H9 (cell line): Measurements from ENCODE around the gene NRG3. TPM values are rescaled to one million over a fixed set of nuclear protein-coding genes. Genes with fewer than 3 reads are reported as not detected.

Experiments used
- DNase-seq: peaks from one replicate; pipeline ENCODE4 v3.0.0-alpha.2; 2017
- H2AFZ ChIP-seq: one replicate; pipeline ENCODE4 v1.6.1; 2013; ENCODE audit warnings: mild to moderate bottlenecking, low read length, control low read depth, moderate library complexity
- H2AK5ac ChIP-seq: 2 replicates; pipeline ENCODE4 v1.6.1; 2013; ENCODE audit warnings: low read length, control low read depth, mixed read lengths; ENCODE audit not compliant: insufficient read length
- H2BK120ac ChIP-seq: one replicate; pipeline ENCODE4 v1.6.1; 2013; ENCODE audit warnings: low read depth, mild to moderate bottlenecking, low read length, control low read depth, inconsistent platforms; ENCODE audit not compliant: poor library complexity, severe bottlenecking
- H2BK12ac ChIP-seq: 2 replicates; pipeline ENCODE4 v1.6.1; 2013; ENCODE audit warnings: low read length, control low read depth, mixed read lengths, low read depth; ENCODE audit not compliant: insufficient read length
- H2BK15ac ChIP-seq: 2 replicates; pipeline ENCODE4 v1.6.1; 2013; ENCODE audit warnings: low read depth, low read length, control low read depth
- H2BK20ac ChIP-seq: one replicate; pipeline ENCODE4 v1.6.1; 2013; ENCODE audit warnings: low read depth, mild to moderate bottlenecking, low read length, control low read depth, inconsistent platforms; ENCODE audit not compliant: poor library complexity, severe bottlenecking
- H2BK5ac ChIP-seq: 2 replicates; pipeline ENCODE4 v1.6.1; 2013; ENCODE audit warnings: low read length, control low read depth, mixed read lengths; ENCODE audit not compliant: insufficient read length
- H3K14ac ChIP-seq: 2 replicates; pipeline ENCODE4 v1.6.1; 2013; ENCODE audit warnings: low read length, control low read depth; ENCODE audit not compliant: insufficient read depth
- H3K18ac ChIP-seq: 2 replicates; pipeline ENCODE4 v1.6.1; 2013; ENCODE audit warnings: low read depth, mild to moderate bottlenecking, mixed read lengths, low read length, control low read depth; ENCODE audit not compliant: insufficient read length
- H3K23ac ChIP-seq: 2 replicates; pipeline ENCODE4 v1.6.1; 2013; ENCODE audit warnings: low read length, control low read depth, mixed read lengths, low read depth; ENCODE audit not compliant: insufficient read length
- H3K23me2 ChIP-seq: 2 replicates; pipeline ENCODE4 v1.6.1; 2013; ENCODE audit warnings: low read depth, mild to moderate bottlenecking, mixed read lengths, low read length, control low read depth; ENCODE audit not compliant: insufficient read length, poor library complexity, severe bottlenecking
- H3K27ac ChIP-seq: 2 replicates; pipeline ENCODE4 v1.5.1; 2013; ENCODE audit warnings: low read length, control low read depth, mixed read lengths, low read depth; ENCODE audit not compliant: insufficient read length
- H3K27me3 ChIP-seq: 2 replicates; pipeline ENCODE4 v1.6.1; 2013; ENCODE audit warnings: low read length, control low read depth, inconsistent platforms; ENCODE audit not compliant: insufficient read depth
- H3K4ac ChIP-seq: 2 replicates; pipeline ENCODE4 v1.6.1; 2013; ENCODE audit warnings: low read depth, mild to moderate bottlenecking, control low read depth, inconsistent platforms, low read length, moderate library complexity
- H3K4me1 ChIP-seq: 2 replicates; pipeline ENCODE4 v1.6.1; 2013; ENCODE audit warnings: low read length, control low read depth, inconsistent platforms; ENCODE audit not compliant: insufficient read depth
- H3K4me2 ChIP-seq: 2 replicates; pipeline ENCODE4 v1.6.1; 2013; ENCODE audit warnings: low read length, control low read depth, mixed read lengths; ENCODE audit not compliant: insufficient read length, insufficient read depth
- H3K56ac ChIP-seq: 2 replicates; pipeline ENCODE4 v1.6.1; 2013; ENCODE audit warnings: low read depth, mild to moderate bottlenecking, mixed read lengths, low read length, control low read depth; ENCODE audit not compliant: insufficient read length
- H3K79me1 ChIP-seq: 2 replicates; pipeline ENCODE4 v1.6.1; 2013; ENCODE audit warnings: low read depth, mild to moderate bottlenecking, moderate library complexity, low read length, control low read depth, inconsistent platforms; ENCODE audit not compliant: insufficient read depth, poor library complexity, severe bottlenecking
- H3K79me2 ChIP-seq: 2 replicates; pipeline ENCODE4 v1.6.1; 2013; ENCODE audit warnings: low read length, control low read depth, inconsistent platforms; ENCODE audit not compliant: insufficient read depth
- H3K9ac ChIP-seq: 2 replicates; pipeline ENCODE4 v1.6.1; 2013; ENCODE audit warnings: low read length, control low read depth, mixed read lengths; ENCODE audit not compliant: insufficient read length; ENCODE audit errors: extremely low read depth
- H3K9me3 ChIP-seq: one replicate; pipeline ENCODE4 v1.6.1; 2013; ENCODE audit warnings: low read depth, low read length, inconsistent platforms; ENCODE audit not compliant: control insufficient read depth
- H3T11ph ChIP-seq: one replicate; pipeline ENCODE4 v1.6.1; 2013; ENCODE audit warnings: mild to moderate bottlenecking, low read length, control low read depth, inconsistent platforms
- H4K20me1 ChIP-seq: one replicate; pipeline ENCODE4 v1.6.1; 2013; ENCODE audit not compliant: control insufficient read depth, insufficient read length, insufficient read depth
- H4K5ac ChIP-seq: 2 replicates; pipeline ENCODE4 v1.6.1; 2013; ENCODE audit warnings: low read depth, mild to moderate bottlenecking, mixed read lengths, low read length, control low read depth; ENCODE audit not compliant: insufficient read length
- H4K8ac ChIP-seq: replicated peaks from 2 replicates; pipeline ENCODE4 v1.6.1; 2013; ENCODE audit warnings: low read length, control low read depth, mixed read lengths, low read depth; ENCODE audit not compliant: insufficient read length
- H4K91ac ChIP-seq: 2 replicates; pipeline ENCODE4 v1.6.1; 2013; ENCODE audit warnings: low read depth, mild to moderate bottlenecking, moderate library complexity, mixed read lengths, low read length, control low read depth; ENCODE audit not compliant: insufficient read length
- H3K27ac Mint-ChIP-seq, 3 experiments: 2 replicates in 2 of 3; 3 replicates in 1 of 3; pipeline ENCODE4 v1.8.0; 2020 to 2021; ENCODE audit warnings: mixed read lengths in 3 of 3, mild to moderate bottlenecking in 1 of 3, moderate library complexity in 1 of 3
- H3K27me3 Mint-ChIP-seq: 2 replicates; pipeline ENCODE4 v1.8.0; 2021; ENCODE audit warnings: low read depth, mild to moderate bottlenecking, moderate library complexity, mixed read lengths
- H3K36me3 Mint-ChIP-seq, 3 experiments: 2 replicates in 2 of 3; 3 replicates in 1 of 3; pipeline ENCODE4 v1.8.0; 2020 to 2021; ENCODE audit warnings: low read depth in 3 of 3, mixed read lengths in 3 of 3; ENCODE audit not compliant: insufficient read depth in 1 of 3
- H3K4me1 Mint-ChIP-seq, 2 experiments: 2 replicates each; pipeline ENCODE4 v1.8.0; 2020; ENCODE audit warnings: mixed read lengths in 2 of 2
- H3K4me3 Mint-ChIP-seq, 2 experiments: 2 replicates in 1 of 2; 3 replicates in 1 of 2; pipeline ENCODE4 v1.8.0; 2020 to 2021; ENCODE audit warnings: mild to moderate bottlenecking in 2 of 2, mixed read lengths in 2 of 2, moderate library complexity in 1 of 2
- H3K9me3 Mint-ChIP-seq, 2 experiments: 2 replicates in 1 of 2; 3 replicates in 1 of 2; pipeline ENCODE4 v1.8.0; 2020; ENCODE audit warnings: mild to moderate bottlenecking in 2 of 2, mixed read lengths in 2 of 2, moderate library complexity in 1 of 2
- WGBS: extraction: QIAGEN DNeasy Blood & Tissue Kit; methylation state at CpG from one replicate; pipeline ENCODE4 v1.1.7; 2013; ENCODE audit warnings: missing lambda C conversion rate, low lambda C conversion rate, mixed read lengths; ENCODE audit not compliant: insufficient read length; ENCODE audit errors: extremely low coverage; 5-methylcytosine and 5-hydroxymethylcytosine counted together
- total RNA-seq: library from RNA; stranded (reverse); gene quantifications from 2 replicates; pipeline ENCODE4 v1.2.1, GENCODE V29; 2021
- TF ChIP-seq, protein P1 (sequence below): fragments of 200-600 bp; sonication (generic); conservative IDR thresholded peaks from 3 replicates; pipeline ENCODE4 v1.8.0; 2021; ENCODE audit warnings: antibody characterized with exemption, mild to moderate bottlenecking

NRG3 gene
- total RNA-seq, 1 experiment from 2014 or later: 1.6 TPM

GRCh38 chr10:81875467-81876252 lies 666 bp downstream of the NRG3 start:
- Mint-ChIP-seq H3K36me3 (peaks cover 0 to 2% (median 0%) of the 10 kb centered on the region in 3 experiments; a peak in 2 of 7 replicates), H3K4me1 (peaks cover 31 to 42% of the 10 kb centered on the region in 2 experiments), H3K27me3 (peaks cover 66% of the 10 kb centered on the region), H3K4me3 (peak overlapping the region; percentile 74 to 94), H3K27ac (no peak overlapping the region), H3K9me3 (peaks cover 0 to 3% of the 10 kb centered on the region in 2 experiments; a peak in 4 of 5 replicates)
- Histone ChIP-seq H3T11ph (no peak overlapping the region), H3K27ac (no peak overlapping the region), H3K79me1 (no peaks in the 10 kb centered on the region), H4K8ac (no peak overlapping the region), H3K9ac (no peak overlapping the region), H3K27me3 (peaks cover 11% of the 10 kb centered on the region), H3K4me2 (peak overlapping the region; percentile 77), H3K4ac (no peak overlapping the region), H2AFZ (no peak overlapping the region), H4K91ac (no peak overlapping the region), H3K23me2 (peaks cover 23% of the 10 kb centered on the region), H3K56ac (no peak overlapping the region), H3K23ac (no peak overlapping the region), H2BK120ac (no peak overlapping the region), H2BK5ac (no peak overlapping the region), H3K79me2 (no peaks in the 10 kb centered on the region), H2BK15ac (no peak overlapping the region), H4K20me1 (no peaks in the 10 kb centered on the region), H2AK5ac (no peak overlapping the region), H2BK20ac (no peak overlapping the region), H3K18ac (no peak overlapping the region), H2BK12ac (no peak overlapping the region), H3K14ac (no peak overlapping the region), H3K9me3 (no peaks in the 10 kb centered on the region), H3K4me1 (peaks cover 1% of the 10 kb centered on the region; the same call in 1 of the 2 replicates), H4K5ac (no peak overlapping the region)
- TF ChIP-seq, protein P1, sequence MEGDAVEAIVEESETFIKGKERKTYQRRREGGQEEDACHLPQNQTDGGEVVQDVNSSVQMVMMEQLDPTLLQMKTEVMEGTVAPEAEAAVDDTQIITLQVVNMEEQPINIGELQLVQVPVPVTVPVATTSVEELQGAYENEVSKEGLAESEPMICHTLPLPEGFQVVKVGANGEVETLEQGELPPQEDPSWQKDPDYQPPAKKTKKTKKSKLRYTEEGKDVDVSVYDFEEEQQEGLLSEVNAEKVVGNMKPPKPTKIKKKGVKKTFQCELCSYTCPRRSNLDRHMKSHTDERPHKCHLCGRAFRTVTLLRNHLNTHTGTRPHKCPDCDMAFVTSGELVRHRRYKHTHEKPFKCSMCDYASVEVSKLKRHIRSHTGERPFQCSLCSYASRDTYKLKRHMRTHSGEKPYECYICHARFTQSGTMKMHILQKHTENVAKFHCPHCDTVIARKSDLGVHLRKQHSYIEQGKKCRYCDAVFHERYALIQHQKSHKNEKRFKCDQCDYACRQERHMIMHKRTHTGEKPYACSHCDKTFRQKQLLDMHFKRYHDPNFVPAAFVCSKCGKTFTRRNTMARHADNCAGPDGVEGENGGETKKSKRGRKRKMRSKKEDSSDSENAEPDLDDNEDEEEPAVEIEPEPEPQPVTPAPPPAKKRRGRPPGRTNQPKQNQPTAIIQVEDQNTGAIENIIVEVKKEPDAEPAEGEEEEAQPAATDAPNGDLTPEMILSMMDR: no peak
- DNase-seq: no peak
- WGBS: no CpG with 5 or more reads among the region's 49 CpGs
